Stimulated activated CD8-positive, alpha-beta memory T cell treated with anti-CD3 and anti-CD28 coated beads, Interleukin-15, amount 100 ng/mL, for 24 hours (primary cell): ENCODE results near the gene TNNI3K.

Experiments used
- DNase-seq: peaks from one replicate; pipeline ENCODE4 v3.0.0-alpha.2; 2020; ENCODE audit warnings: low read depth

The TNNI3K gene

GRCh38 chr1:74434321-74434720, 199.1 kb downstream of the TNNI3K start:
- no peak for DNase-seq

- no peak for DNase-seq
Measured at GRCh38 chr1:74436078-74436477, 200.9 kb downstream of the TNNI3K start.

GRCh38 chr1:74437035-74437434, 201.8 kb downstream of the TNNI3K start:
- no peak for DNase-seq

GRCh38 chr1:74452035-74452434, 216.8 kb downstream of the TNNI3K start:
- no peak for DNase-seq

- no peak for DNase-seq
Measured at GRCh38 chr1:74453277-74453676, 218.1 kb downstream of the TNNI3K start.

- DNase-seq, result no peak
Measured at GRCh38 chr1:74455390-74455789, 220.2 kb downstream of the TNNI3K start.

GRCh38 chr1:74457253-74457652, 222.1 kb downstream of the TNNI3K start:
- DNase-seq, result no peak

GRCh38 chr1:74463333-74463988, 228.3 kb downstream of the TNNI3K start:
- no peak for DNase-seq

- DNase-seq, result no peak
Measured at GRCh38 chr1:74464037-74464436, 228.8 kb downstream of the TNNI3K start.

GRCh38 chr1:74465193-74465681, 230.1 kb downstream of the TNNI3K start:
- no peak for DNase-seq

- no peak for DNase-seq
Measured at GRCh38 chr1:74467786-74468377, 232.7 kb downstream of the TNNI3K start.

GRCh38 chr1:74468982-74469603, 233.9 kb downstream of the TNNI3K start:
- no peak for DNase-seq

- DNase-seq, result no peak
Measured at GRCh38 chr1:74470251-74470650, 235.1 kb downstream of the TNNI3K start.

- DNase-seq, result no peak
Measured at GRCh38 chr1:74470936-74471335, 235.7 kb downstream of the TNNI3K start.

GRCh38 chr1:74471470-74471869, 236.3 kb downstream of the TNNI3K start:
- no peak for DNase-seq

- no peak for DNase-seq
Measured at GRCh38 chr1:74474585-74474984, 239.4 kb downstream of the TNNI3K start.

- DNase-seq, result no peak
Measured at GRCh38 chr1:74478979-74479378, 243.8 kb downstream of the TNNI3K start.

GRCh38 chr1:74480068-74480467, 244.9 kb downstream of the TNNI3K start:
- DNase-seq, result no peak

GRCh38 chr1:74481607-74482006, 246.4 kb downstream of the TNNI3K start:
- DNase-seq, result no peak

GRCh38 chr1:74485622-74486021, 250.4 kb downstream of the TNNI3K start:
- DNase-seq, result no peak

GRCh38 chr1:74486036-74486435, 250.8 kb downstream of the TNNI3K start:
- no peak for DNase-seq

- DNase-seq, result no peak
Measured at GRCh38 chr1:74496669-74497068, 261.5 kb downstream of the TNNI3K start.

- no peak for DNase-seq
Measured at GRCh38 chr1:74498901-74499300, 263.7 kb downstream of the TNNI3K start.
